SK-N-SH (cell line): Measurements from ENCODE around the gene STARD10.

Experiments
- EP300 ChIP-seq, 2 experiments: IDR thresholded peaks; 2 replicates each; pipeline versions ENCODE4 v1.4.0 to v1.6.1; 2012; ENCODE audit warnings: borderline replicate concordance in 1 of 2, low read depth in 1 of 2, low read length in 1 of 2
- TF ChIP-seq, protein P1 (sequence below): fragments of 200-600 bp; sonication (generic); IDR thresholded peaks from 2 replicates; pipeline ENCODE4 v1.6.1; 2017; ENCODE audit warnings: antibody characterized with exemption, mild to moderate bottlenecking, moderate library complexity
- TF ChIP-seq, protein P2 (sequence below): fragments of 150-350 bp; IDR thresholded peaks from 2 replicates; pipeline ENCODE4 v1.6.1; 2017; ENCODE audit warnings: antibody characterized with exemption, low read length, low read depth, borderline replicate concordance

DNA sequence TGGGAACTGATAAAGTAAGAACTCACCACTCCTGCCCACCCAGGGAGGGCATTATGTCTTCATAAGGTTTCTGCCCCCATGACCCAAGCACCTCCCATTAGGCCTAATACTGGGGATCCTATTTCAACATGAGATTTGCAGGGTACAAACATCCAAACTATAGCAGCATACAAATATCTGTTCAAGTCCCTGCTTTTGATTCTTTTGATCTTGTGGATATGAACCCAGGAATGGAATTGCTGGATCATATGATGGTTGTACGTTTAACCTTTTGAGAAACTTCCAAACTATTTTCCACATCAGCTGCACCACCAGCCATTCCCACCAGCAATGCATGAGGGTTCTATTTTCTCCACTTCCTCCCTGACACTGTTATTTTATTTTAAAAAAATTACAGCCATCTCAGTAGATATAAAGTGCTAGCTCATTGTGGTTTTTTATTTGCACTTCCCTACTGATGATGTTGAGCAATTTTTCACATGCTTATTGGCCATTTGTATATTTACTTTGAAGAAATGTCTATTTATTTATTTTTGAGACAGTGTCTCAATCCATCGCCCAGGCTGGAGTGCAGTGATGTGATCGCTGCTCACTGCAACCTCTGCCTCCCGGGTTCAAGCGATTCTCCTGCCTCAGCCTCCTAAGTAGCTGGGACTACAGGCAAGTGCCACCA lies 13.3 kb upstream of the STARD10 start:
- TF ChIP-seq, protein P1, sequence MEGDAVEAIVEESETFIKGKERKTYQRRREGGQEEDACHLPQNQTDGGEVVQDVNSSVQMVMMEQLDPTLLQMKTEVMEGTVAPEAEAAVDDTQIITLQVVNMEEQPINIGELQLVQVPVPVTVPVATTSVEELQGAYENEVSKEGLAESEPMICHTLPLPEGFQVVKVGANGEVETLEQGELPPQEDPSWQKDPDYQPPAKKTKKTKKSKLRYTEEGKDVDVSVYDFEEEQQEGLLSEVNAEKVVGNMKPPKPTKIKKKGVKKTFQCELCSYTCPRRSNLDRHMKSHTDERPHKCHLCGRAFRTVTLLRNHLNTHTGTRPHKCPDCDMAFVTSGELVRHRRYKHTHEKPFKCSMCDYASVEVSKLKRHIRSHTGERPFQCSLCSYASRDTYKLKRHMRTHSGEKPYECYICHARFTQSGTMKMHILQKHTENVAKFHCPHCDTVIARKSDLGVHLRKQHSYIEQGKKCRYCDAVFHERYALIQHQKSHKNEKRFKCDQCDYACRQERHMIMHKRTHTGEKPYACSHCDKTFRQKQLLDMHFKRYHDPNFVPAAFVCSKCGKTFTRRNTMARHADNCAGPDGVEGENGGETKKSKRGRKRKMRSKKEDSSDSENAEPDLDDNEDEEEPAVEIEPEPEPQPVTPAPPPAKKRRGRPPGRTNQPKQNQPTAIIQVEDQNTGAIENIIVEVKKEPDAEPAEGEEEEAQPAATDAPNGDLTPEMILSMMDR, result no peak
- TF ChIP-seq, protein P2, sequence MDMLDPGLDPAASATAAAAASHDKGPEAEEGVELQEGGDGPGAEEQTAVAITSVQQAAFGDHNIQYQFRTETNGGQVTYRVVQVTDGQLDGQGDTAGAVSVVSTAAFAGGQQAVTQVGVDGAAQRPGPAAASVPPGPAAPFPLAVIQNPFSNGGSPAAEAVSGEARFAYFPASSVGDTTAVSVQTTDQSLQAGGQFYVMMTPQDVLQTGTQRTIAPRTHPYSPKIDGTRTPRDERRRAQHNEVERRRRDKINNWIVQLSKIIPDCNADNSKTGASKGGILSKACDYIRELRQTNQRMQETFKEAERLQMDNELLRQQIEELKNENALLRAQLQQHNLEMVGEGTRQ, result no peak
- no peak for TF ChIP-seq EP300 (IDR thresholded peaks at IDR 0.05; ENCODE audit: borderline replicate concordance in 1 of 2, low read depth in 1 of 2, low read length in 1 of 2)
